Karpas-422 (cell line): ENCODE results near the gene FBXL20. TPM values are rescaled to one million over a fixed set of nuclear protein-coding genes. Genes with fewer than 3 reads are reported as not detected.

Experiments
- DNase-seq: peaks from one replicate; pipeline ENCODE4 v3.0.0-alpha.2; 2015
- H2AFZ ChIP-seq: fragments of 200-600 bp; sonication (generic); 2 replicates; pipeline ENCODE4 v1.6.1; 2014; ENCODE audit warnings: antibody characterized with exemption, low read length, mixed read lengths
- H3K27ac ChIP-seq: fragments of 200-600 bp; sonication (generic); 2 replicates; pipeline ENCODE4 v1.5.1; 2014; ENCODE audit warnings: mild to moderate bottlenecking, low read length, moderate library complexity
- H3K27me3 ChIP-seq: fragments of 200-600 bp; sonication (generic); 2 replicates; pipeline ENCODE4 v1.6.1; 2014; ENCODE audit warnings: low read length, mixed read lengths
- H3K36me3 ChIP-seq: fragments of 200-600 bp; sonication (generic); 2 replicates; pipeline ENCODE4 v1.6.1; 2014; ENCODE audit warnings: low read length, mixed read lengths; ENCODE audit not compliant: insufficient read depth
- H3K4me1 ChIP-seq: fragments of 200-600 bp; sonication (generic); 2 replicates; pipeline ENCODE4 v1.6.1; 2014; ENCODE audit warnings: mild to moderate bottlenecking, low read length, mixed read lengths
- H3K4me2 ChIP-seq: fragments of 200-600 bp; sonication (generic); 2 replicates; pipeline ENCODE4 v1.6.1; 2014; ENCODE audit warnings: low read length, low read depth, mild to moderate bottlenecking; ENCODE audit not compliant: poor library complexity, severe bottlenecking
- H3K4me3 ChIP-seq: fragments of 200-600 bp; sonication (generic); 2 replicates; pipeline ENCODE4 v1.5.1; 2014; ENCODE audit warnings: mild to moderate bottlenecking, antibody characterized with exemption, low read length, mixed read lengths
- H3K79me2 ChIP-seq: fragments of 200-600 bp; sonication (generic); 2 replicates; pipeline ENCODE4 v1.6.1; 2014; ENCODE audit warnings: mild to moderate bottlenecking, low read length, mixed read lengths
- H3K9ac ChIP-seq: fragments of 200-600 bp; sonication (generic); 2 replicates; pipeline ENCODE4 v1.6.0; 2014; ENCODE audit warnings: low read length
- H3K9me2 ChIP-seq: fragments of 200-600 bp; sonication (generic), shearing (Covaris generic); replicated peaks from 2 replicates; pipeline ENCODE4 v1.6.0; 2014; ENCODE audit warnings: mild to moderate bottlenecking, low read length, moderate library complexity; ENCODE audit not compliant: insufficient read depth
- H3K9me3 ChIP-seq: fragments of 300-700, 200-600 bp; sonication (generic); 2 replicates; pipeline ENCODE4 v1.6.1; 2014; ENCODE audit warnings: low read length, mixed read lengths
- H4K20me1 ChIP-seq: fragments of 200-600 bp; sonication (generic); 2 replicates; pipeline ENCODE4 v1.6.1; 2014; ENCODE audit warnings: mild to moderate bottlenecking, antibody characterized with exemption, low read length, low read depth; ENCODE audit not compliant: insufficient read depth
- total RNA-seq: library from RNA; depleted of rRNA; stranded (reverse); fragments of >200 nt; shearing (Covaris generic); gene quantifications from 2 replicates; pipeline ENCODE4 v1.2.3, GENCODE V29; 2014; ENCODE audit warnings: low replicate concordance; rRNA removed

FBXL20 gene
- total RNA-seq, 1 experiment from 2014 or later, result 27.0 TPM

- Histone ChIP-seq H3K9me2 (no peaks in the 10 kb centered on the region), H3K9ac (peak overlapping the region; percentile 65), H3K36me3 (peaks cover 12% of the 10 kb centered on the region; the same call in 1 of the 2 replicates), H3K4me2 (peak overlapping the region; percentile 76), H3K4me3 (peak overlapping the region; percentile 69), H3K27ac (peak overlapping the region; percentile 91), H2AFZ (no peak overlapping the region; the same call in 1 of the 2 replicates), H3K79me2 (no peaks in the 10 kb centered on the region), H3K27me3 (no peaks in the 10 kb centered on the region), H3K4me1 (peaks cover 38% of the 10 kb centered on the region), H4K20me1 (peaks cover 7% of the 10 kb centered on the region; the same call in 1 of the 2 replicates), H3K9me3 (no peaks in the 10 kb centered on the region)
- DNase-seq, result peak; percentile 83
Observed at GRCh38 chr17:39208136-39208535, 193.3 kb downstream of the FBXL20 start.

GRCh38 chr17:39205112-39205526 lies 196.3 kb downstream of the FBXL20 start:
- no peak overlapping the region for H3K27ac ChIP-seq
- no peak overlapping the region for H3K4me2 ChIP-seq
- H3K36me3 ChIP-seq, result peaks cover 34% of the 10 kb centered on the region
- peak; percentile 65 for DNase-seq
- H2AFZ ChIP-seq, result no peak overlapping the region
- H3K79me2 ChIP-seq, result peaks cover 23% of the 10 kb centered on the region
- H3K4me3 ChIP-seq, result no peak overlapping the region
- no peaks in the 10 kb centered on the region for H3K9me3 ChIP-seq
- no peak overlapping the region for H3K9ac ChIP-seq
- no peaks in the 10 kb centered on the region for H3K9me2 ChIP-seq
- peaks cover 55% of the 10 kb centered on the region for H3K4me1 ChIP-seq
- peaks cover 21% of the 10 kb centered on the region for H4K20me1 ChIP-seq
- H3K27me3 ChIP-seq, result no peaks in the 10 kb centered on the region

- no peak for DNase-seq
- no peaks in the 10 kb centered on the region for H3K27me3 ChIP-seq
- no peak overlapping the region for H3K27ac ChIP-seq
- H3K9ac ChIP-seq, result no peak overlapping the region
- no peaks in the 10 kb centered on the region for H3K9me2 ChIP-seq
- H3K36me3 ChIP-seq, result peaks cover 34% of the 10 kb centered on the region
- no peak overlapping the region for H3K4me3 ChIP-seq
- no peaks in the 10 kb centered on the region for H3K9me3 ChIP-seq
- peaks cover 50% of the 10 kb centered on the region for H3K4me1 ChIP-seq
- no peak overlapping the region for H2AFZ ChIP-seq
- peaks cover 23% of the 10 kb centered on the region for H3K79me2 ChIP-seq
- H4K20me1 ChIP-seq, result peaks cover 21% of the 10 kb centered on the region
- H3K4me2 ChIP-seq, result no peak overlapping the region
Observed at GRCh38 chr17:39204245-39204644, 197.2 kb downstream of the FBXL20 start.

Other genes starting within 250 kb of the FBXL20 start
- gene PLXDC1, start 250.0 kb downstream of the FBXL20 start, total RNA-seq, result not detected in 2 replicates
- gene ARL5C, start 235.5 kb downstream of the FBXL20 start, total RNA-seq, result not detected in 2 replicates
- gene CACNB1, start 204.0 kb downstream of the FBXL20 start, total RNA-seq, result 9.1 and 13.6 TPM in 2 replicates
- 2,922 and 4,663 TPM in 2 replicates for gene RPL19, start 201.3 kb downstream of the FBXL20 start, total RNA-seq
- not detected in 2 replicates for gene STAC2, start 175.7 kb downstream of the FBXL20 start, total RNA-seq
- 26.0 and 40.0 TPM in 2 replicates for gene MED1, start 49.6 kb upstream of the FBXL20 start, total RNA-seq
- gene CDK12, start 59.9 kb upstream of the FBXL20 start, total RNA-seq, result 58.8 and 67.0 TPM in 2 replicates
- not detected in 2 replicates for gene NEUROD2, start 206.3 kb upstream of the FBXL20 start, total RNA-seq
- gene PPP1R1B, start 225.3 kb upstream of the FBXL20 start, total RNA-seq, result not detected in 2 replicates
- 42.9 and 43.5 TPM in 2 replicates for gene STARD3, start 235.5 kb upstream of the FBXL20 start, total RNA-seq